Duodenal mucosa (tissue), 2 donors: ENCODE data around the gene VIL1.

Experiments
- H3K27ac ChIP-seq: one replicate; pipeline ENCODE4 v1.7.0; 2013; ENCODE audit warnings: low read depth, low read length
- H3K27me3 ChIP-seq, 2 donors: one replicate each; pipeline ENCODE4 v1.7.0; 2013; ENCODE audit warnings: low read length in 2 of 2, control low read depth in 1 of 2; ENCODE audit not compliant: insufficient read depth in 2 of 2, control insufficient read depth in 1 of 2
- H3K36me3 ChIP-seq, 2 donors: one replicate each; pipeline ENCODE4 v1.7.0; 2013; ENCODE audit warnings: low read length in 2 of 2, control low read depth in 1 of 2; ENCODE audit not compliant: insufficient read depth in 2 of 2, control insufficient read depth in 1 of 2
- H3K4me1 ChIP-seq, 2 donors: one replicate each; pipeline ENCODE4 v1.7.0; 2013; ENCODE audit warnings: low read length in 2 of 2, control low read depth in 1 of 2; ENCODE audit not compliant: insufficient read depth in 2 of 2, control insufficient read depth in 1 of 2
- H3K4me3 ChIP-seq, 2 donors: one replicate each; pipeline ENCODE4 v1.7.0; 2013; ENCODE audit warnings: low read length in 2 of 2, low read depth in 1 of 2
- H3K9ac ChIP-seq, 2 donors: one replicate each; pipeline ENCODE4 v1.7.0; 2013; ENCODE audit warnings: low read length in 2 of 2, low read depth in 1 of 2
- H3K9me3 ChIP-seq, 2 donors: one replicate each; pipeline ENCODE4 v1.7.0; 2013; ENCODE audit warnings: low read length in 2 of 2, control low read depth in 1 of 2; ENCODE audit not compliant: control insufficient read depth in 1 of 2

VIL1 gene

GRCh38 chr2:218406209-218406948 is 12.5 kb upstream of the VIL1 start:
- H3K27ac ChIP-seq = peak overlapping the region; percentile 90
- no peaks in the 10 kb centered on the region for H3K9me3 ChIP-seq
- H3K4me3 ChIP-seq = peak overlapping the region; percentile 65 to 71
- H3K9ac ChIP-seq = peak overlapping the region; percentile 70 to 84
- H3K27me3 ChIP-seq = no peaks in the 10 kb centered on the region
- peaks cover 19 to 39% of the 10 kb centered on the region in 2 donors for H3K36me3 ChIP-seq
- peaks cover 33 to 41% of the 10 kb centered on the region in 2 donors for H3K4me1 ChIP-seq

GRCh38 chr2:218406949-218407618 is 11.8 kb upstream of the VIL1 start:
- Histone ChIP-seq H3K36me3 (peaks cover 16 to 32% of the 10 kb centered on the region in 2 donors), H3K4me3 (peak overlapping the region; percentile 50 to 71), H3K9ac (peak overlapping the region; percentile 70 to 84), H3K27ac (peak overlapping the region; percentile 60), H3K4me1 (peaks cover 26 to 34% of the 10 kb centered on the region in 2 donors), H3K9me3 (no peaks in the 10 kb centered on the region), H3K27me3 (no peaks in the 10 kb centered on the region)

DNA sequence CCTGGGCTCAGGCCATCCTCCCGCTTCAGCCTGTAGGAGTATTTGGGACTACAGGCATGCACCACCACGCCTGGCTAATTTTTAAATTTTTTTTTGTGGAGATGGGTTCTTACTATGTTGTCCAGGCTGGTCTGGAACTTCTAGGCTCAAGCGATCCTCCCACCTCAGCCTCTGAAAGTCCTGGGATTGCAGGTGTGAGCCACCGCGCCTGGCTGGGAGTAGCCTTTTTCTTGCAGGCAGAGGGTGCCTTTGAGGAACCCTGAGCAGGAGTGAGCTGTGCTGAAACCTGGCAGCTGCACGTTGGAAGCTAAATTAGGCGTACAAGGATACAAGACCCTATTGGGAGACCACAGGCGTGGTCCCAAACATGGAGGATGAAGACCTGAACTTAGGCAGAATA is 11.2 kb upstream of the VIL1 start:
- Histone ChIP-seq H3K27me3 (no peaks in the 10 kb centered on the region), H3K9me3 (no peaks in the 10 kb centered on the region), H3K27ac (peak overlapping the region; percentile 60), H3K9ac (no peak overlapping the region), H3K4me1 (peaks cover 20 to 27% of the 10 kb centered on the region in 2 donors), H3K4me3 (no peak overlapping the region), H3K36me3 (peaks cover 10 to 26% of the 10 kb centered on the region in 2 donors)

DNA sequence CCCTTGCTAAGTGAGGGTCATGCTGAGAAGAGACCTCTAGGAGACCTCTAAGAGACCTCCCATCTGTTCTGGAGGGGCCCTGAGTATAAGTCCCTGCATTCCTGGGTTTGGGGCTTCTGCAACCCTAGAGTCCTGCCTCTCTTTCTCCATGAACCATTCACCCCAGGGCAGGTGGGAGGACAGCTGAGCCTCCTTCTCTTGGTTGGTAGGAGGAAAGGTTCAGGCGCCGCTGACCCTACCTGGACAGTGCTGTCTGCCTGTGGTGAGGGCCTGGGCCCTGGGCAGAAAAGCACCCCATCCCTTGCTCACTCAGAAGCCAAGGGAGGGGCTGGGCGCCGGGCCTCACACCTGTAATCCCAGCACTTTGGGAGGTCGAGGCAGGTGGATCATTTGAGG is 604 bp upstream of the VIL1 start:
- no peaks in the 10 kb centered on the region for H3K9me3 ChIP-seq
- H3K27ac ChIP-seq = no peak overlapping the region
- H3K36me3 ChIP-seq = peaks cover 0 to under 1% of the 10 kb centered on the region in 2 donors
- peak overlapping the region in 1 of 2 donors; percentile 8 for H3K4me3 ChIP-seq
- peaks cover 16 to 25% of the 10 kb centered on the region in 2 donors for H3K4me1 ChIP-seq
- no peaks in the 10 kb centered on the region for H3K27me3 ChIP-seq
- no peak overlapping the region for H3K9ac ChIP-seq

GRCh38 chr2:218419630-218420216 is 800 bp downstream of the VIL1 start:
- peak overlapping the region; percentile 36 for H3K27ac ChIP-seq
- H3K9me3 ChIP-seq = no peaks in the 10 kb centered on the region
- peak overlapping the region; percentile 82 to 98 for H3K9ac ChIP-seq

DNA sequence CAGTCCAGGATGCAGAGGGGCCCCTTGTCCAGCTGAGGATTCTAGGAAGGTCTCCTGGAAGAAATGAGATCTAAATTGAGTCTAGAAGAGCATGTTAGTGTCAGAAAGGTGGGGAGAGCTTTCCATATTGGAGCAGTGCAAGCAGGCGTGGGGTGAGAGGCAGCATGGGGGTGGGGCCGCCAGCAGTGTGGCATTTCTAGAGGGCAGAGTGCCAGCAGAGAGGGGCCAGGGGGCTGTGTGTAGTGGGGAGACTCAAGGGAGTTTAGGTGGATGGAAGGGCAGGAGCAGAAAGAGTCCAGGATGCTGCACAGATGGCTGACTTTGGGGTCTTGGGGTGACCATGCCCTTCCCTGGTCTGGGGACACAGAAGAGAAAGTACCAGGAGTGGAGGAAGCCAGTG is 2.1 kb downstream of the VIL1 start:
- peak overlapping the region; percentile 68 to 77 for H3K9ac ChIP-seq
- no peaks in the 10 kb centered on the region for H3K27me3 ChIP-seq
- peaks cover 16 to 25% of the 10 kb centered on the region in 2 donors for H3K4me1 ChIP-seq
- H3K36me3 ChIP-seq = peaks cover 8 to 19% of the 10 kb centered on the region in 2 donors
- no peaks in the 10 kb centered on the region for H3K9me3 ChIP-seq
- peak overlapping the region; percentile 80 to 86 for H3K4me3 ChIP-seq
- H3K27ac ChIP-seq = peak overlapping the region; percentile 45

More at GRCh38 chr2:218419630-218420216, 800 bp downstream of the VIL1 start:
- Histone ChIP-seq H3K4me1 (peaks cover 16 to 25% of the 10 kb centered on the region in 2 donors), H3K4me3 (peak overlapping the region; percentile 80 to 86), H3K27me3 (no peaks in the 10 kb centered on the region), H3K36me3 (peaks cover 4 to 12% of the 10 kb centered on the region in 2 donors)

GRCh38 chr2:218422403-218423086 is 3.6 kb downstream of the VIL1 start:
- H3K4me1 ChIP-seq = peaks cover 11 to 22% of the 10 kb centered on the region in 2 donors
- no peak overlapping the region for H3K27ac ChIP-seq

DNA sequence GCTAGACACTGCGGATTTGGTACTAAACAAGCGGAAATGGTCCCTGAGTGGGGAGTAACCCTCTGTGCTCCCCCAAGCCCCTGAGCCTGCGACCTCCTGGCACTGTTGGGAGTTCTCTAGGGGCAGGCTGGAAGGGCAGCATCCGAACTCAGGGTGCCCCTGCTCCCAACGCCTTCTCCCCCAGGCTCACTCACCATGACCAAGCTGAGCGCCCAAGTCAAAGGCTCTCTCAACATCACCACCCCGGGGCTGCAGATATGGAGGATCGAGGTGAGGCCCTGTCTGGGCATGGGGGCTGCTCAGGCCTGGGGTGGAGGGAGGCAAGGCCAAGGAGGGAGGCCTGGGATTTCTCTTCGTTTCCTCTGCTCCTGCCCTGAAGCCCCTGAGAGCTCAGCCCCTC is 4.7 kb downstream of the VIL1 start:
- Histone ChIP-seq H3K4me1 (peaks cover 2 to 14% of the 10 kb centered on the region in 2 donors), H3K4me3 (no peak overlapping the region), H3K36me3 (peaks cover 13 to 35% of the 10 kb centered on the region in 2 donors), H3K9me3 (no peaks in the 10 kb centered on the region), H3K9ac (peak overlapping the region in 1 of 2 donors; percentile 25), H3K27me3 (no peaks in the 10 kb centered on the region), H3K27ac (no peak overlapping the region)

More at GRCh38 chr2:218422403-218423086, 3.6 kb downstream of the VIL1 start:
- Histone ChIP-seq H3K9me3 (no peaks in the 10 kb centered on the region), H3K27me3 (no peaks in the 10 kb centered on the region), H3K9ac (peak overlapping the region in 1 of 2 donors; percentile 25), H3K36me3 (peaks cover 8 to 25% of the 10 kb centered on the region in 2 donors), H3K4me3 (peak overlapping the region; percentile 15 to 45)

DNA sequence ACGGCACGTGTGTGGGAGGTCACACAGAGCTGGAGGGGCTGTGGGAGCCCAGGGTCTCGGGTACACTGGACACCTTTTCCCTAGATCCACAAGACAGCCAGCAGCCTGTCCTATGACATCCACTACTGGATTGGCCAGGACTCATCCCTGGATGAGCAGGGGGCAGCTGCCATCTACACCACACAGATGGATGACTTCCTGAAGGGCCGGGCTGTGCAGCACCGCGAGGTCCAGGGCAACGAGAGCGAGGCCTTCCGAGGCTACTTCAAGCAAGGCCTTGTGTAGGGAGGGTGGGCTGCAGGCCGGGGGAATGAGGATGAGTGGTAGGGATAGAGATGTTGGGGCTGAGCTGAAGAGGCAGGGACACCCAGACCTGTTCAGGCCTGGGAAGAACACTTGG is 6.6 kb downstream of the VIL1 start:
- Histone ChIP-seq H3K4me3 (no peak overlapping the region), H3K27me3 (no peaks in the 10 kb centered on the region), H3K4me1 (peaks cover 0 to 14% of the 10 kb centered on the region in 2 donors), H3K27ac (no peak overlapping the region), H3K9ac (no peak overlapping the region), H3K36me3 (peaks cover 22 to 54% of the 10 kb centered on the region in 2 donors), H3K9me3 (no peaks in the 10 kb centered on the region)
